Stimulated activated naive B cell treated with anti-CD40 and anti-IgM and Interleukin-4, amounts not matched to agents 10 μg/mL and 1 μg/mL and 100 μg/mL, for 72 hours (primary cell): ENCODE measurements around the gene ACP5.
"Not testable (repeated sequence)": the region's sequence is repeated elsewhere in the genome, so short reads cannot be mapped to it uniquely, and the experiment has no call there.

ENCODE experiments used
- ATAC-seq, 2 donors: fragments of 150-1000 bp; cut with Tn5 transposase; replicated peaks; 2 replicates each; pipeline ENCODE4 v1.10.0; 2021; ENCODE audit warnings: moderate library complexity in 1 of 2
- DNase-seq: peaks from one replicate; pipeline ENCODE4 v3.0.0; 2021
- H3K27ac Mint-ChIP-seq: one replicate; pipeline ENCODE4 v1.8.0; 2022; ENCODE audit warnings: mild to moderate bottlenecking, mixed read lengths
- H3K27me3 Mint-ChIP-seq, 2 donors: one replicate each; pipeline ENCODE4 v1.8.0; 2022; ENCODE audit warnings: mixed read lengths in 2 of 2
- H3K36me3 Mint-ChIP-seq, 2 donors: one replicate each; pipeline ENCODE4 v1.8.0; 2022; ENCODE audit warnings: mixed read lengths in 2 of 2, mild to moderate bottlenecking in 1 of 2
- H3K4me1 Mint-ChIP-seq, 2 donors: one replicate each; pipeline ENCODE4 v1.8.0; 2022; ENCODE audit warnings: mixed read lengths in 2 of 2, mild to moderate bottlenecking in 1 of 2
- H3K4me3 Mint-ChIP-seq, 2 donors: one replicate each; pipeline ENCODE4 v1.8.0; 2022; ENCODE audit warnings: mild to moderate bottlenecking in 2 of 2, mixed read lengths in 2 of 2, moderate library complexity in 1 of 2
- H3K9me3 Mint-ChIP-seq, 2 donors: one replicate each; pipeline ENCODE4 v1.8.0; 2022; ENCODE audit warnings: mixed read lengths in 2 of 2, mild to moderate bottlenecking in 1 of 2

Gene ACP5

DNA sequence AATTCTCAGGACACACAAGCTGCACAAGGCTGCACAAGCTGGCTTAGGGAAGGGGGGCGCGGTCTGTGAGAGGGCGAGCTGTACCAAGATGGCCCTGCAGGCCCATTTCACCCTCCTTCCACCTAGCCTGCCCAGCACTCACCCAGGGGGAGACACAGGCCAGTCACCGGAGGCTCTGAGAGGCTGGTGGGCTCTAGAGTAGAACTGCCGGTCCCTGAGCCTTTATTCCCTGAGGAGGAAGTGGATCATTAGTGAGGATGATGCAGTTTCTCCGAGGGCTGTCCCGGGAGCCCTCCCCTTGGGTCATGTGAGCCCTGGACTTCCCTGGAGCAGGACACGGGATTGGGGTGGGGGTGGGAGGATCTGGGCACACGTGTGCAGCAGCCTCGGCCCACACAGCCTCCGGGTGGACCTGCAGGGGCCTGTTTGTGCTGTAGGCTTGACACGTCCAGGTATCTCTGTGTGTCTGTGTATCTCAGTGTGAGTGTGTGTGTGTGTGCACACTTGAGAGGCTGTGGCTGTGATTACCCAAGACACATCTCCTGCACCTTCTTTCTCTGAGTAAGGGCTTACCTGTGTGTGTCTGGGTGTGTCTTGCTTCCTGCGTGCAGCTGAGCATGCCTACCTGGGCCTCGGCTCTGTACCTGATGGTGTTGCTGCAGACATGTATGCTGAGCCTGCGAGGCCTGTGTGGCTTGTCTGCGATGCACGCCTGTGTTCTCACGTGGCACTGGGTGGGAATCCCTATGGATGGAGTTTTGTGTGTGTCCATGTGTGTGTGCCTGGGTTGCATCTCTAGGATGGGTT, at the start of gene ACP5:
ACP5 (minus strand) TSS at position 195 of the 807 bp plus-strand sequence. CDS start 328 bp downstream, outside the sequence.
- Mint-ChIP-seq H3K4me3 (peak within 1 kb of the TSS; percentile 82 to 90), H3K4me1 (peaks cover 41 to 78% of the 10 kb centered on the region in 2 donors), H3K9me3 (peaks cover 3 to 4% of the 10 kb centered on the region in 2 donors), H3K27ac (peak within 1 kb of the TSS; percentile 81), H3K27me3 (no peaks in the 10 kb centered on the region), H3K36me3 (peaks cover 23 to 35% of the 10 kb centered on the region in 2 donors)
- no peak for DNase-seq
- no peak for ATAC-seq

- Mint-ChIP-seq H3K36me3 (peaks cover 8 to 12% of the 10 kb centered on the region in 2 donors), H3K4me1 (peaks cover 13 to 29% of the 10 kb centered on the region in 2 donors), H3K27ac (no peak overlapping the region), H3K9me3 (no peaks in the 10 kb centered on the region), H3K4me3 (peak overlapping the region in 1 of 2 donors; percentile 25), H3K27me3 (peaks cover 12 to 19% of the 10 kb centered on the region in 2 donors)
- DNase-seq (no peak), ATAC-seq (peak in 1 of 2 donors; percentile 33)
Observed at GRCh38 chr19:11626252-11626651, 48.8 kb upstream of the ACP5 start.

- no peaks in the 10 kb centered on the region for H3K9me3 Mint-ChIP-seq
- DNase-seq (no peak), ATAC-seq (peak; percentile 56 to 58)
- H3K36me3 Mint-ChIP-seq: peaks cover 28 to 31% of the 10 kb centered on the region in 2 donors
- peak overlapping the region; percentile 5 for H3K27ac Mint-ChIP-seq
- H3K4me3 Mint-ChIP-seq: peak overlapping the region; percentile 68 to 76
- H3K27me3 Mint-ChIP-seq: peaks cover 0 to 5% of the 10 kb centered on the region in 2 donors
- peaks cover 16 to 29% of the 10 kb centered on the region in 2 donors for H3K4me1 Mint-ChIP-seq
Observed at GRCh38 chr19:11624069-11624463, 46.6 kb upstream of the ACP5 start.

DNA sequence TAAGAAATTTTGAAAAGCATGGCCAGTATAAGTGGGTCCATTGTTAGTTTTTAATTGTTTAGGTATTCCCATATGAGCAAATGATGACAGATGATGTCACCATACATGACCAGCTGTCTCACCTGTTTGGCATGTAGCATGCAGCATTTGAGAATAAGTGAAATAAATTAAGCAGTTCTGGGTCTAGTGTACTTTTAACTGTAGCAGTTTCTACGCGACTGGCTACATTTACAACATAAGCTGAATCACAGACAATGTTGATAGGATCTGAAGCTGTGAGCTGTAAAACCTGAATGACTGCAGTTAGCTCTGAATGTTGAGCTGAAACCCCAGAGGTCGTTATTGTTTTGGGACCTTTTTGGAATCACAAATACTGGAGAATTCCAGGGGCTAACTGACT, 45.0 kb upstream of the ACP5 start:
- H3K27me3 Mint-ChIP-seq, ATAC-seq, H3K9me3 Mint-ChIP-seq, H3K4me3 Mint-ChIP-seq, H3K27ac Mint-ChIP-seq, DNase-seq: not testable (repeated sequence)
- H3K36me3 Mint-ChIP-seq: peaks cover 43 to 48% of the 10 kb centered on the region in 2 donors
- peaks cover 16 to 29% of the 10 kb centered on the region in 2 donors for H3K4me1 Mint-ChIP-seq

DNA sequence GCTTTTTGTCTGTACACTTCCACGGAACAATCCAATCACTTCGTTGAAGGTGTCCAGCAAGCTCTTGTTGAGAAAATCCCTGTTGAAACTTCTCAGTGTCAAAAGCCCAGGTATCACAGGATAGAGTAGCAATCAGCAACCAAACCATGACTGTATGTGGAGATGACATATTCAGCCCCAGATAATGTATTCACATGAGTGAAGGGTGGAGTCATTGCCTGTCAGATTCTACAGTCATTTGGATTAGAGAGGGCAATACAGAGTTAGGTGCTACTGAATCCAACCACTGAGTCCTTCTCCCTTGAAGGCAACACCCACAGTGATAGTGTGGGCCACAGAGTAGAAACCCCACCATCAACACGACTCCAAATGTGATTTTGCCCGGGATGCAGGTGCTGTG, 43.1 kb upstream of the ACP5 start:
- Mint-ChIP-seq H3K9me3 (peaks cover 8 to 11% of the 10 kb centered on the region in 2 donors), H3K4me3 (no peak overlapping the region), H3K27me3 (no peaks in the 10 kb centered on the region), H3K27ac (no peak overlapping the region), H3K36me3 (peaks cover 59 to 64% of the 10 kb centered on the region in 2 donors), H3K4me1 (peaks cover 9 to 19% of the 10 kb centered on the region in 2 donors)
- ATAC-seq (no peak), DNase-seq (no peak)

- Mint-ChIP-seq H3K36me3 (peaks cover 69 to 78% of the 10 kb centered on the region in 2 donors), H3K9me3 (peaks cover 8 to 13% of the 10 kb centered on the region in 2 donors), H3K27me3 (no peaks in the 10 kb centered on the region), H3K4me3 (no peak overlapping the region), H3K4me1 (peaks cover 5 to 6% of the 10 kb centered on the region in 2 donors), H3K27ac (no peak overlapping the region)
- no peak for ATAC-seq
- no peak for DNase-seq
Observed at GRCh38 chr19:11617180-11618062, 40.0 kb upstream of the ACP5 start.

DNA sequence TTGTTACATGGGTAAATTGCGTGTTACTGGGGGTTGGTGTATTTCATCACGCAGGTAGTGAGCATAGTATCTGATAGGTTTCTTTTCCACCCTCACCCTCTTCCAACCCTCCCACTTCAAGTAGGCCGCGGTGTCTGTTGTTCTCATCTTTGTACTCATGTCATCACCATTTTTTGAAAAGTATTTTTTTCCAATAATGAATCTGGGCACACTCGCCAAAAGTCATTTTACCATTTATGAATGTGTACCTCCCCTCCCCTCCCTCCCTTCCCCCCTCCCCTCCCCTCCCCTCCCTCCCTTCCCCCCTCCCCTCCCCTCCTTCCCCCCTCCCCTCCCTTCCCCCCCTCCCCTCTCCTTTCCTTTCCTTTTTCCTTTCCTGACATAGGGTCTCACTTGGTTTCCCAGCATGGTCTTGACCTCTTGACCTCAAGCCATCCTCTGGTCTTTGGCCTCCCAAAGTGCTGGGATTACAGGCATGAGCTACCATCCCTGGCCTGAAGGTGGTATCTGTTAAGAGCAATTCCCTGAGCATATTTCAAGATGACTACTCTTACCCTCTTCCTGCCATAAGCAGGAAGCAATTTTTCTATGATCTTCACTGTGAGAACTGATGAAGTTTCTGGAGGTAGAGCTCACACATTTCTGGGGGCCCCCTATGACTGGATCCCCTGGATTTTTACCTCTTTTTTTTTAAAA, 35.5 kb upstream of the ACP5 start:
- peaks cover 47 to 66% of the 10 kb centered on the region in 2 donors for H3K36me3 Mint-ChIP-seq
- H3K9me3 Mint-ChIP-seq: peaks cover 3 to 11% of the 10 kb centered on the region in 2 donors
- H3K27me3 Mint-ChIP-seq: no peaks in the 10 kb centered on the region
- peaks cover 2 to 15% of the 10 kb centered on the region in 2 donors for H3K4me1 Mint-ChIP-seq
- H3K27ac Mint-ChIP-seq: peak overlapping the region; percentile 85
- peak overlapping the region in 1 of 2 donors; percentile 53 for H3K4me3 Mint-ChIP-seq
- no peak for ATAC-seq
- no peak for DNase-seq

GRCh38 chr19:11611730-11612129, 34.3 kb upstream of the ACP5 start:
- Mint-ChIP-seq H3K27ac (no peak overlapping the region), H3K9me3 (peaks cover 0 to 11% of the 10 kb centered on the region in 2 donors), H3K36me3 (peaks cover 47 to 66% of the 10 kb centered on the region in 2 donors), H3K4me3 (no peak overlapping the region), H3K27me3 (no peaks in the 10 kb centered on the region), H3K4me1 (peaks cover 2 to 21% of the 10 kb centered on the region in 2 donors)
- ATAC-seq (no peak), DNase-seq (no peak)

DNA sequence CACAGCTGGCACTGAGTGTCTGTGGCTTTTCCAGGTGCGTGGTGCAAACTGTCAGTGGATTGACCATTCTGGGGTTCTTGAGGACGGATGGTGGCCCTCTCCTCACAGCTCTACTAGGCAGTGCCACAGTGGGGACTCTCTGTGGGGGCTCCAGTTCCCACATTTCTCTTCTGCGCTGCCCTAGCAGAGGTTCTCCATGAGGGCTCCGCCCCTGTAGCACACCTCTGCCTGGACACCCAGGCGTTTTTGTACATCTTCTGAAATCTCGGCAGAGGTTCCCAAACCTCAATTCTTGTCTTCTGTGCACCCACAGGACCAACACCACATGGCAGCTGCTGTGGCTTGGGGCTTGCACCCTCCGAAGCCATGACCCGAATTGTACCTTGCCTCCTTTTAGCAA, 29.0 kb upstream of the ACP5 start:
- Mint-ChIP-seq H3K4me3 (no peak overlapping the region), H3K9me3 (peaks cover 7 to 15% of the 10 kb centered on the region in 2 donors), H3K36me3 (peaks cover 66 to 80% of the 10 kb centered on the region in 2 donors), H3K4me1 (peaks cover 12 to 32% of the 10 kb centered on the region in 2 donors), H3K27ac (peak overlapping the region; percentile 25), H3K27me3 (no peaks in the 10 kb centered on the region)
- ATAC-seq (no peak), DNase-seq (no peak)

GRCh38 chr19:11599704-11600103, 22.3 kb upstream of the ACP5 start:
- Mint-ChIP-seq H3K4me3 (peak overlapping the region; percentile 81 to 83), H3K27ac (peak overlapping the region; percentile 88), H3K36me3 (peaks cover 44 to 53% of the 10 kb centered on the region in 2 donors), H3K4me1 (peaks cover 27 to 47% of the 10 kb centered on the region in 2 donors)
- H3K27me3 Mint-ChIP-seq, H3K9me3 Mint-ChIP-seq: not testable (repeated sequence)
- DNase-seq: peak; percentile 66
- ATAC-seq: peak; percentile 47 to 54

DNA sequence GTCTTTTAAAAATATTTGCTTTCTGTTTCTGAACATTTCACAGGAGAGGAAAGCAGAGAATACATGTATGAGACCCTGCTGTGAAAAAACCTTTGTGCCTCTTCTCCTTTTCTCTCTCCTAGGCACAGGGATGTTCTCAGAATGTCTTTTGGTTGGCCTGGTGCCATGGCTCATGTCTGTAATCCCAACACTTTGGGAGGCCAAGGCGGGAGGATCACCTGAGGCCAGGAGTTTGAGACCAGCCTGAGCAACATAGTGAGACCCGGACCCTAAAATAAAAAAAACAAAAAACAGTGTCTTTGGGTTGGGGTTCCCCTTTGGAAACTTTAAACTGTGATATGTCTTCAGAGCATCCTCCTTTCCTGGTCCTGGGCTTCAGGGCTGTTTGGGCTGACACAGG, 21.3 kb upstream of the ACP5 start:
- peak overlapping the region; percentile 88 for H3K27ac Mint-ChIP-seq
- H3K27me3 Mint-ChIP-seq: no peaks in the 10 kb centered on the region
- H3K9me3 Mint-ChIP-seq: no peaks in the 10 kb centered on the region
- ATAC-seq: no peak
- H3K4me3 Mint-ChIP-seq: peak overlapping the region; percentile 81 to 83
- no peak for DNase-seq
- H3K36me3 Mint-ChIP-seq: peaks cover 36 to 44% of the 10 kb centered on the region in 2 donors
- H3K4me1 Mint-ChIP-seq: peaks cover 24 to 47% of the 10 kb centered on the region in 2 donors

- Mint-ChIP-seq H3K27ac (peak overlapping the region; percentile 98), H3K4me3 (peak overlapping the region; percentile 98 to 99), H3K4me1 (peaks cover 24 to 46% of the 10 kb centered on the region in 2 donors), H3K36me3 (peaks cover 34 to 38% of the 10 kb centered on the region in 2 donors), H3K9me3 (no peaks in the 10 kb centered on the region), H3K27me3 (no peaks in the 10 kb centered on the region)
- DNase-seq (no peak), ATAC-seq (peak; percentile 3 to 9)
Observed at GRCh38 chr19:11598103-11598483, 20.6 kb upstream of the ACP5 start.

DNA sequence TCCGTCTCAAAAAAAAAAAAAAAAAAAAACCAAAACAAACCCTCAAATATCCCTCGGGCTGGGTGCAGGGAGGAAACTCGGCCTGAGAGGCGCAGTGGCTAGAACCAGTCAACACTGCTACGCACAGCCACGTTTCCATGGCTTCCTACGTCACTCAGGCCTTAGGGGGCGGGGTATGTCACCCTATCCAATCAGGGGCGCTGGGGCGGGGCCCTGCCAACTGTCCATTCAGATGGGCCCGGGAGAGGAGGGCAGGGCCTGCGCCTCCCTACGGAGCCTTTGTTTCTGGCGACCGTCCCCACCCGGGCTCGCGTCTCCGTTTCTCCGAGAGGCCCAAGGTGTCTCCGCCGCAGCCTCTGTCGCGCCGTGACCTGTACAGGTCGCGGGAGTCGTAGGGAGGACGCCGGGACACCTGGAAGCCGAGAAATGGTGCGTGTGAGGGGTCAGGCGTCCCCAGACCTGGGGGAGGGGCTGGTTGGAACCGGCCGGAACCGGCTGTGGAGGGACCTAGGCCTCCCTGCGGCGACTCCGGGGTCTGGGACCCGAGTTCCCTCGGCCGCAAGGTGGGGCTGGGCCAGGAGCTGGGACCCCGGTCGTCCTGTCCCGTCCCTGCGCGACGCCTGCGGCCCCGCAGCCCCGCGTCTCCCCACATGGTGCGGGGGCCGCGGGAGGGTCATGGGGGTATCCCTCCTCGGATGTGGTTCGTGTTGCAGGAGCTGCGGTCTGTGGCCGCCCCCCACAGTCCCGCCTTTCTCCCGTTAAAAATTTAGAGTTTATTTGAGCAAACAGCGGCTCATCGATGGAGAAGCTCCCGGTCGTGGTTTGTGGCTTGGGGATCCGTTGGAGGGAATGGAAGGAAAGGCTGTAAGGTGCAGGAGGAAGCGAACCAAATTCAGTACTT, 20.0 kb upstream of the ACP5 start, which contains the start of gene ZNF627:
ZNF627 (plus strand) TSS at position 282 of the 901 bp plus-strand sequence; CDS start at position 427, 145 bp downstream.
- Mint-ChIP-seq H3K9me3 (no peaks in the 10 kb centered on the region), H3K4me3 (peak within 1 kb of the TSS; percentile 98 to 99), H3K27ac (peak within 1 kb of the TSS; percentile 98), H3K36me3 (peaks cover 27 to 32% of the 10 kb centered on the region in 2 donors), H3K4me1 (peaks cover 20 to 40% of the 10 kb centered on the region in 2 donors), H3K27me3 (no peaks in the 10 kb centered on the region)
- ATAC-seq (peak; percentile 96 to 98), DNase-seq (peak; percentile 98)
